Fibroblast of mammary gland (primary cell): ENCODE data around the gene RNU5D-1.
"Not testable (repeated sequence)": the region's sequence is repeated elsewhere in the genome, so short reads cannot be mapped to it uniquely, and the experiment has no call there.

Source experiments
- DNase-seq: peaks from one replicate; pipeline ENCODE4 v3.0.0-alpha.2; 2010; ENCODE audit warnings: low read depth
- H3K4me3 ChIP-seq: 2 replicates; pipeline ENCODE4 v1.5.1; 2011; ENCODE audit warnings: low read depth, mild to moderate bottlenecking, low read length, moderate library complexity; ENCODE audit not compliant: control insufficient read depth
- TF ChIP-seq, protein P1 (sequence below): conservative IDR thresholded peaks from 2 replicates; pipeline ENCODE4 v1.5.1; 2011; ENCODE audit warnings: low read depth, low read length, inconsistent platforms; ENCODE audit not compliant: control insufficient read depth, insufficient read depth

Gene RNU5D-1

DNA sequence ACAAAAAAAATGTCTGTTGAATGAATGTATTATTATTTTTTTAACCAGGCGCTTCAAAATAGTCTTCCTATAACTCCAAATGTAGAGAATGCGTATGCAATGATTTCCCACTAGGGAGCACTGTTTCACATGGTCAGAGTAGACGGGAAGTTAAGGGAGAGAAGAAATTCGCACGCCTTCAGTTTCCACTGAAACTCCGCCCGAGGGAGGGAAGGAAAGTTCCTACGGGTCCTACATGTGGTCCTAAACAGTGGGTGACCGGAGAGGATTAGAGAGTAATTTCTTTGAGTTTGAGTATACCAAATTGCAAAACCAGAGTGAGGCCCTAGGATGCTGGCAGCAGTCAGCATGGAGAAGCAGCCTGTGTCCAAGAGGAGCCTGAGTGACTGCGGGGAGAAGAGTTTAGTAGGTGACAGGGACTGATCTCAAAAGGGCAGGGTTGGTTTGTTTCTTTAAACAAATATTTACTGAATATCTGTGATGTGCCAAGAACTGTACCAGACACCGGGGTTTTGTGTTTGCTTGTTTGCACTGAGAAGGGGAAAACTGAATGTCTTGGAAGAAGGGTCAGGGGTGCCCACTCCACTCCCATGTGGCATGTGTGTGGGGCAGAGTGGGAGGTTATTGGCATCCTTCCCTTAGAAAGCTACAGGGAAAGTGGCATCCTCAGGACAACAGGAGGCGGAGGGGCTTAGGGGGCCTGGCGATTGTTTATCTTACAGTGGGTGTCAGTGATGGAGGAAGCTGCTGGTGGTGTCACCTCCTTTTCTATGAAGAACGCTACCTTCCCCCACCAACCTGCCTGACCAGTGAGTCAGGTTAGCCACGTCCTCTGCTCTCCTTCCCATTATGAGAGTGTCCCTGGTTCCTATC lies 22.8 kb downstream of the RNU5D-1 start:
- H3K4me3 ChIP-seq, result no peak overlapping the region
- DNase-seq, result peak; percentile 79
- TF ChIP-seq, protein P1, sequence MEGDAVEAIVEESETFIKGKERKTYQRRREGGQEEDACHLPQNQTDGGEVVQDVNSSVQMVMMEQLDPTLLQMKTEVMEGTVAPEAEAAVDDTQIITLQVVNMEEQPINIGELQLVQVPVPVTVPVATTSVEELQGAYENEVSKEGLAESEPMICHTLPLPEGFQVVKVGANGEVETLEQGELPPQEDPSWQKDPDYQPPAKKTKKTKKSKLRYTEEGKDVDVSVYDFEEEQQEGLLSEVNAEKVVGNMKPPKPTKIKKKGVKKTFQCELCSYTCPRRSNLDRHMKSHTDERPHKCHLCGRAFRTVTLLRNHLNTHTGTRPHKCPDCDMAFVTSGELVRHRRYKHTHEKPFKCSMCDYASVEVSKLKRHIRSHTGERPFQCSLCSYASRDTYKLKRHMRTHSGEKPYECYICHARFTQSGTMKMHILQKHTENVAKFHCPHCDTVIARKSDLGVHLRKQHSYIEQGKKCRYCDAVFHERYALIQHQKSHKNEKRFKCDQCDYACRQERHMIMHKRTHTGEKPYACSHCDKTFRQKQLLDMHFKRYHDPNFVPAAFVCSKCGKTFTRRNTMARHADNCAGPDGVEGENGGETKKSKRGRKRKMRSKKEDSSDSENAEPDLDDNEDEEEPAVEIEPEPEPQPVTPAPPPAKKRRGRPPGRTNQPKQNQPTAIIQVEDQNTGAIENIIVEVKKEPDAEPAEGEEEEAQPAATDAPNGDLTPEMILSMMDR, result peak; percentile 72

DNA sequence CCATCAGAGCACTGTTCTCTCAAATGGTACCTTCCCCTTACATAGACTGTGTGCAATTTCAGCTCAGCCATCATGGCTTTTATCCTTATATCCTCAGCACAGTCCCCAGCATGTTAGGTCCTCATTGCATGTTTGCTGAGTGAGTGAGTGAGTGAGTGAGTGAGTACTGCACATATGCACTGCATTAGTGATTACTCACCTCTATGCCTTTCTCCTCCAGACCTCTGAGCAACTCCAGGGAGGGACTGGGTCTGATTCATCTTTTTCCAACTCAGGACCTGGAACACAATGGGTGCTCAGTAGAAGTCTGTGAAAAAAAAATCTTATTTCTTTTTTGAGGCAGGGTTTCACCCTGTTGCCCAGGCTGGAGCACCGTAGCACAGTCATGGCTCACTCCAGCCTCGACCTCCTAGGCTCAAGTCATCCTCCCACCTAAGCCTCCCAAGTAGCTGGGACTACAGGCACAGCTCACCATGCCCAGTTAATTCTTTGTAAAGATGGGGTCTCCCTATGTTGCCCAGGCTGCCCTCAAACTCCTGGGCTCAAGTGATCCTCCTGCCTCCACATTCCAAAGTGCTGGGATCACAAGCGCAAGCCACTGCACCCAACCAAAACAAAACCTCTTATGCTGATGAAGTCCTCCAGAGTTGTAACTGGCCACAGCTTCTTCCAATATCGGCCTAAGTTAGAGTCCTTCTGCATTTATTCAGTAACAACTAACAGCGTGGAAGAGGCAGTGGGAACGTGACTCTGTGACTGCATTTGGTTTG lies 23.7 kb downstream of the RNU5D-1 start:
- peak; percentile 97 for DNase-seq
- H3K4me3 ChIP-seq, result no peak overlapping the region
- TF ChIP-seq, protein P1, result no peak

DNA sequence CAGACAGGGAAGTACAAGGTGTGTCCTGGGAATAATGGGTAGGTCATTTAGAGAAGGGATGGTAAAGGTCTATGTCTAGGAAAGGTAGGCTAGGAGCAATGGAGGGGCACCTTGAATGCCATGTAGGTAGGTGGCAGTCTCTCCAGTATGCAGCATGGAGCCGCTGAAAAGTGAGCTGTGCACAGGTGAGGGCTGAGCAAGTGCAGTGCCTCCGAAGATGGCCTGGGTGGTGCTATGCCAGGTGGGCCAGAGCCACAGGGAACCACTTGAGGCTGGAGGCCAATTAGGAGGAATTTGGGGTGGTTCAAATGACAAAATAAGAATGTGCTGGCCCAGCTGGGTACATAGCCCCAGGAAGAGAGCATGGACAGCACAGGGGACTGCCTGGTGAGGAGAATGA lies 25.0 kb downstream of the RNU5D-1 start:
- no peak for DNase-seq
- TF ChIP-seq, protein P1, result no peak
- no peak overlapping the region for H3K4me3 ChIP-seq

DNA sequence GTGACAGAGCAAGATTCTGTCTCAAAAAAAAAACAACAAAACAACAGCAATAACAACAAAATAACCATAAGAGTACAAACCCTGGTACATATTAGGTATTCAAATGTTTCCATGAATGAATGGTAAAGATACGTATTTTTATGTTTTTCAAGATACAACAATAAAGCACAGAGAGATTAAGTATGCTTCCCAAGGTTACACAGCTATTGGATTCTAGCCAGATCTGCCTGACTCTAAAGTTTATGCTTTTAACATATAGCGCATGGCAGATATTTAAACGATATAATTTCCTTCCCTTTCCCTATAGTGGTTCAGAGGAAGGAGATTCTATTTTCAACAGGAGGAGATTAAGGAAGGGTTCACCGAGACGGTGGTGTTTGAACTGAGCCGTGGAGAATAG lies 25.5 kb downstream of the RNU5D-1 start:
- DNase-seq, result no peak
- no peak overlapping the region for H3K4me3 ChIP-seq
- TF ChIP-seq, protein P1, result no peak

DNA sequence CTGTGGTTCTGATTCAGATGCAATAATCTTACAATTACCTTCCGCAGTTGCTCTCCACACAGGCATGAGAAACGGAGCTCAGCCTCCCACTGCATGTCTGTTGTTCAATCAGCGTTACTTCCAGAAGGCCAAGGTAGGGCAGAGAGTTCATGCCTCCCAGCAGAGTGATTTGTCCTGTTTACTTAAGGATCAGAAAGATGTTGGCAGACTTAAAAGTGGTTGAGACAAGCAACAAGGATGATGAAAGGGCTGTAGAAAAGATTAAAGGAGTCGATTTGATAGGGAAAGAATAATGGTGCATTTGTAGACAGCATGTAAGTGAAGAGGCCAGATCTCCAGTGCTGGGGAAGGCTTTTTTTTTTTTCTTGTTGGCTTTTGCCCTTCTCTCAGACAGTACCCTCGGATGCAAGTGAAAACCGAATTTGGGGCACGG lies 29.8 kb downstream of the RNU5D-1 start:
- TF ChIP-seq, protein P1, result no peak
- no peak overlapping the region for H3K4me3 ChIP-seq
- no peak for DNase-seq

DNA sequence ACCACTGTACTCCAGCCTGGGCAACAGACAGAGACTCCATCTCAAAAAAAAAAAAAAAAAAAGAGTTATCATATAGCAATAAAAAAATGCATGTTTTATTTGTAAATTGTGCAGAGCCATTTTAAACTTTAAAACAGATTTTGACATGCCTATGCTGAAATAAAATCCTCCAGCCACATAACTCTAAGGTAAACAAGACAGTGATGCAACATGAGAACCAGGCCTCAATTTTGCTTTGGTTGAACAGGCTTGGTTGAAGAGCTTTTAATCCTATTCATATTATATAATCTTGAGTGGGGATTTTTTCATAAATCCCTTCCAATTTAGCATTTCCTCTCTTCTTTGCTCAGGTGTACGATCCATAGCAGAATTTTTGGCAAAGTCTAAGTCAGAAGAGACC lies 30.4 kb downstream of the RNU5D-1 start:
- TF ChIP-seq, protein P1, result no peak
- DNase-seq, result no peak
- no peak overlapping the region for H3K4me3 ChIP-seq

DNA sequence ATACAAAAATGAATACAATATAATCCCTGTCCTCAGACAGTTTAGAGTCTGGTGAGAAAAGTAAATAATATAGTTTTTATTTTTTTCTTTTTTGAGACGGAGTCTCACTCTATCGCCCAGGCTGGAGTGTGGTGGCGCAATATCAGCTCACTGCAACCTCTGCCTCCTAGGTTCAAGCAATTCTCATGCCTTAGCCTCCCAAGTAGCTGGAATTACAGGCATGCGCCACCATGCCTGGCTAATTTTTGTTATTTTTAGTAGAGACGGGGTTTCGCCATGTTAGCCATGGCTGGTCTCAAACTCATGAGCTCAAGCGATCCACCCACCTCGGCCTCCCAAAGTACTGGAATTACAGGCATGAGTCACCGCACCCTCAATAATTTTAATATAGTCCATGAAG lies 31.6 kb downstream of the RNU5D-1 start:
- DNase-seq, H3K4me3 ChIP-seq: not testable (repeated sequence)
